Measurements from ENCODE around the gene TSC22D4.

- TF ChIP-seq CTCF (IDR thresholded peaks at IDR 0.05; ENCODE audit: poor library complexity, severe bottlenecking) = no peak
- TF ChIP-seq EZH2 (IDR thresholded peaks at IDR 0.05; ENCODE audit: borderline replicate concordance, insufficient read depth, low read length, poor library complexity, severe bottlenecking) = no peak
- TF ChIP-seq POLR2AphosphoS5 (IDR thresholded peaks at IDR 0.05) = no peak
- no peak for TF ChIP-seq MXI1 (conservative IDR thresholded peaks at IDR 0.05; ENCODE audit: poor library complexity, severe bottlenecking)
These were observed 17.5 kb upstream of the TSC22D4 start for GRCh38 chr7:100496509-100496908.
